Cardiac muscle cell (in vitro differentiated cells and primary cell): ENCODE data around the gene YAP1. TPM values are rescaled to one million over a fixed set of nuclear protein-coding genes. Genes with fewer than 3 reads are reported as not detected.

ENCODE experiments used
- DNase-seq, 2 donors: peaks; one replicate each; pipeline versions ENCODE4 v3.0.0 to v3.0.0-alpha.2; 2010 to 2017; ENCODE audit warnings: low read depth in 1 of 2, low spot score in 1 of 2
- H3K27ac ChIP-seq: fragments of 200-600 bp; sonication (generic); 2 replicates; pipeline ENCODE4 v1.5.1; 2016
- H3K27me3 ChIP-seq: fragments of 200-600 bp; sonication (generic); 2 replicates; pipeline ENCODE4 v1.6.0; 2016; ENCODE audit warnings: control low read depth
- H3K36me3 ChIP-seq: fragments of 200-600 bp; sonication (generic); 2 replicates; pipeline ENCODE4 v1.5.1; 2016; ENCODE audit warnings: control low read depth
- H3K4me1 ChIP-seq: fragments of 200-600 bp; sonication (generic); 2 replicates; pipeline ENCODE4 v1.8.1; 2017; ENCODE audit warnings: low read depth, mild to moderate bottlenecking, mixed run types
- H3K4me3 ChIP-seq: fragments of 200-600 bp; sonication (generic); 2 replicates; pipeline ENCODE4 v1.5.1; 2016; ENCODE audit warnings: mild to moderate bottlenecking
- H3K9me3 ChIP-seq: fragments of 200-600 bp; sonication (generic); 2 replicates; pipeline ENCODE4 v1.5.1; 2017; ENCODE audit warnings: low read depth, mild to moderate bottlenecking, control low read depth
- polyA plus RNA-seq: library from polyadenylated mRNA; unstranded; fragments of >200 nt; fragmentation: Nextera tagmentation; extraction: Ambion mirVana; gene quantifications from 2 replicates; pipeline ENCODE4 v1.2.1, GENCODE V29; 2016
- total RNA-seq: library from RNA; depleted of rRNA; stranded (reverse); fragments of >200 nt; gene quantifications from 2 replicates; pipeline ENCODE4 v1.2.3, GENCODE V29; 2016
- TF ChIP-seq, protein P1 (sequence below): IDR thresholded peaks from 2 replicates; pipeline ENCODE4 v1.5.1; 2012; ENCODE audit warnings: low read depth, mild to moderate bottlenecking, low read length

Gene YAP1
- total and polyA plus RNA-seq, 2 experiments from 2014 or later: 40.8 to 277 TPM

DNA sequence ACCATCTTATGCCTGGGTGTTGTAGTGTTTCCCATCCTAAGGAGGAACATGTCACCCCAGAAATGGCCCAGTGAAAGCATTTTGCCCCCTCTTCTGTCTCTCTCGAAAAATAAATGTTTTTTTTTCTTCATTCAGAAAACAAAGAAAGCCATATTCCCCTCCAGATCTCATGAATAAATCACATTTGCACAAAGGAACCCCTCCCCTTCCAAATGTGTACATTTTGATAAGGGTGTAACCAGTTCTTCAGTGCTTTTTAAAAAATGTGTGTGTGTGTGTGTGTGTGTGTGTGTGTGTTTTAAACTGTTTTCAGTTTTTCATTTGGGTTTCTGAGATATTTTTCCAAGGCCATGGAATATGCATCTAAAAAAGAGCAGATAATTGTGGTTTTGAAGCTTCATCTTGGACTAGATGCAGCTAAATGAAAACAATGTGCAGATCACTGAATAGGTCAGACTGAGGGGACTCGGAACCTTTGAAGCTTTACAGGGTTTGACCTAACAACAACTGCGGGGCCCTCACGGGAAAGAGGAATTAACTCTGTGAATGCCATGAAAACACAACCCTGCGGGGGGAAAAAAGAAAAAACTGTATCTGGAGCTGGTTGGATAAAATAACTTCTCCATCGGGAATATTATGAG is 76.4 kb downstream of the YAP1 start:
- Histone ChIP-seq H3K4me1 (peaks cover 59% of the 10 kb centered on the region), H3K27ac (peak overlapping the region; percentile 88), H3K36me3 (no peaks in the 10 kb centered on the region), H3K4me3 (no peak overlapping the region), H3K27me3 (no peaks in the 10 kb centered on the region), H3K9me3 (no peaks in the 10 kb centered on the region)
- TF ChIP-seq, protein P1, sequence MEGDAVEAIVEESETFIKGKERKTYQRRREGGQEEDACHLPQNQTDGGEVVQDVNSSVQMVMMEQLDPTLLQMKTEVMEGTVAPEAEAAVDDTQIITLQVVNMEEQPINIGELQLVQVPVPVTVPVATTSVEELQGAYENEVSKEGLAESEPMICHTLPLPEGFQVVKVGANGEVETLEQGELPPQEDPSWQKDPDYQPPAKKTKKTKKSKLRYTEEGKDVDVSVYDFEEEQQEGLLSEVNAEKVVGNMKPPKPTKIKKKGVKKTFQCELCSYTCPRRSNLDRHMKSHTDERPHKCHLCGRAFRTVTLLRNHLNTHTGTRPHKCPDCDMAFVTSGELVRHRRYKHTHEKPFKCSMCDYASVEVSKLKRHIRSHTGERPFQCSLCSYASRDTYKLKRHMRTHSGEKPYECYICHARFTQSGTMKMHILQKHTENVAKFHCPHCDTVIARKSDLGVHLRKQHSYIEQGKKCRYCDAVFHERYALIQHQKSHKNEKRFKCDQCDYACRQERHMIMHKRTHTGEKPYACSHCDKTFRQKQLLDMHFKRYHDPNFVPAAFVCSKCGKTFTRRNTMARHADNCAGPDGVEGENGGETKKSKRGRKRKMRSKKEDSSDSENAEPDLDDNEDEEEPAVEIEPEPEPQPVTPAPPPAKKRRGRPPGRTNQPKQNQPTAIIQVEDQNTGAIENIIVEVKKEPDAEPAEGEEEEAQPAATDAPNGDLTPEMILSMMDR: no peak
- peak; percentile 34 to 53 for DNase-seq

DNA sequence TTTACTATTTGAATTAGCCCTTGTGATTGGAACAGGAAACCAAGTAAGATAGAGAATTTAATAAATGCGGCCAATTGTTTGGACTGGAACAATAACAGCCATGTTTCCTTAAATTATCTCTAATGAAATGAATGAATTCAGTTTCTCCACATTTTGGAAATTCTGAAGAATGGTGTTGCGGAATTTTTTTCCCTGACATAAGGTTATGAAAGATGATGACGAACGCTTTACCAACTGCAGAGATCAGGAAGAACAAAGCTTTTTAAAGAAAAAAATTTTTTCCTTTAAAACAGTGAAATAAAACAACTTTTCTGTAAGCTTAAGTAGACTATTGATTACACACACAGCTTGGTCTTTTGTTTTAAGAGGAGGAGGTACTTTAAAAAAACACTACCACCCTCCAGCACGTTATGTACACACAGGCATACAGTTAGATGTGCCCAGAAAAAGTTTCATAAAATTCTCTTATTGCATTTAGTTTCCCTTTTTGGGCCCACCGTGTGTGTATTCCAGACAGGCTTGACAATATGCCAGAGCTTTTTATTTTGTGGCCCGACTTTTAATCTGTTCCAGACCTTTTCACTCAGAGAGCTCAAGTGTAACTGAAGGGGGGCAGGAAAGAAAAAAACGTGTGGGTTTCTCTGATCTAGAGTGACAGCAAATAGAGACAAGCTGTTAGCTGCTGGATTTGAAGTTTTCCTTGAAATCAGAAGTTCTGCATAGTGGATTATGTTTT is 77.3 kb downstream of the YAP1 start:
- no peaks in the 10 kb centered on the region for H3K36me3 ChIP-seq
- H3K4me1 ChIP-seq: peaks cover 68% of the 10 kb centered on the region
- H3K27ac ChIP-seq: peak overlapping the region; percentile 88
- peak overlapping the region; percentile 0 for H3K4me3 ChIP-seq
- TF ChIP-seq, protein P1: no peak
- DNase-seq: peak; percentile 23 to 71
- H3K27me3 ChIP-seq: no peaks in the 10 kb centered on the region
- H3K9me3 ChIP-seq: no peaks in the 10 kb centered on the region

DNA sequence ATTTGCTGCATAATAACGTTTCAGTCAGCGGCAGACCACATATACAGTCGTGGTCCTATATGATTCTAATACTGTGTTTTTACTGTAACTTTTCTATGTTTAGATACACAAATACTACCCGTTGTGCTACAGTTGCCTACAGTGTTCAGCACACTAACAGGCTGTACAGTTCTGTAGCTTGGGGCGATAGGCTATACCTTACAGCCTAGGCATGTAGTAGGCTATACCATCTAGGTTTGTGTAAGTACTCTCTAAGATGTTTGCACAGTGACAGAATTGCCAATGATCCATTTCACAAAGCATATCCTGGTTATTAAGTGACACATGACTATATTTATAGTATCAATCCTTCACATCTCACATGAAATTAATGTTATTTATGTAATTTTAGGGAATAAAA is 78.2 kb downstream of the YAP1 start:
- H3K4me1 ChIP-seq: peaks cover 77% of the 10 kb centered on the region
- TF ChIP-seq, protein P1: no peak
- H3K27ac ChIP-seq: peak overlapping the region; percentile 88

DNA sequence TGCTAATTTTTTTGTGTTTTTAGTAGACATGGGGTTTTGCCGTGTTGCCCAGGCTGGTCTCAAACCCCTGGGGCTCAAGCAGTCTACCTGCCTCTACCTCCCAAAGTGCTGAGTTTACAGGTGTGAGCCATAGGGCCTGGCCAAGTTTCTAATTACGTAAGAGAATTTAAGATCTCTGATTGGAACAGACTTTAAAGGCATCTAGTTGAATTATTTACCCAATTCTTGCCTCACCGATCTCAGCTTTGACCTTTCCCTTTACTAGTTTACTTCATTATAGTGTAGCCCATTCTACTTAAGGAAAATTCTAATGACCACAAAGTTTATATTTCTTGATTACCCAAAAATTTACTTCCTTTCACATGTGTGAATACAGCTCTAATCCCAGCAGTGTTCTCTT is 81.6 kb downstream of the YAP1 start:
- Histone ChIP-seq H3K4me1 (peaks cover 60% of the 10 kb centered on the region), H3K4me3 (no peak overlapping the region), H3K27ac (peak overlapping the region; percentile 88), H3K36me3 (no peaks in the 10 kb centered on the region), H3K9me3 (no peaks in the 10 kb centered on the region), H3K27me3 (no peaks in the 10 kb centered on the region)
- DNase-seq: no peak
- TF ChIP-seq, protein P1: no peak

More for the DNA sequence above, 78.2 kb downstream of the YAP1 start:
- Histone ChIP-seq H3K27me3 (no peaks in the 10 kb centered on the region), H3K9me3 (no peaks in the 10 kb centered on the region), H3K36me3 (no peaks in the 10 kb centered on the region), H3K4me3 (no peak overlapping the region)
- peak in 1 of 2 donors; percentile 29 for DNase-seq

DNA sequence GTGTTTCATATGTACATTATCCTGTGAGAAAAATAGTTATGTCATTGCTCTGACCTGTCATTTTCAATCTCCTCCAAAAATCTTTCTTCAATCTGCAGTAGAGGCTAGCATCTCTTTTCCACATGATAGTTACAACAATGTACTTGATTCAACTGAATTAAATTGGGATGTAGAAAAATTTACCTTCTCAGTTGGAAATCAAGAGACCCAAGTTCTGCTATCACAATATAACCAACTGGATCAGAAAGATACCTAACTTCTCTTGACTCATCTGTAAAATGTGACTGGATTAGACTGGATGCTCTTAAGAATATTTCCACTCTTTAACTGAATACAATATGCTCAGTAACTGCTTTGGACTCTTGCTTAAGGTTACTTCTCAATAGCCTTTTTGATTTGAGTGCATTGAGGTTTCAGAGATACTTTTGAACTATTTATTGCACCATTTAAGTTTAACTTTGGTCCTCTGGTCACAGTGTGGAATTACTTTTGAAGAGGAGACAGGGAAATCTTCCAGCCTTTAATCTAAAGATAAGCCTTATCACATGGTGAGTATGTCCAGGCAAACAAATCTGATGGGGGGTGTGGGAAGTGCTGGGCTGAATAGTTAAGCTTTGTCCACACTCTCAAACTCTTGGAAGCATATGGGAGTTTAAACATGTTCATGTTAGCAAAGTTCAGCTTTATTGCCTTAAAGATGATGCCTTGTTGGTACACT is 82.3 kb downstream of the YAP1 start:
- no peaks in the 10 kb centered on the region for H3K9me3 ChIP-seq
- H3K4me3 ChIP-seq: no peak overlapping the region
- H3K27ac ChIP-seq: peak overlapping the region; percentile 88
- H3K4me1 ChIP-seq: peaks cover 60% of the 10 kb centered on the region
- DNase-seq: peak; percentile 11 to 44
- H3K27me3 ChIP-seq: no peaks in the 10 kb centered on the region
- TF ChIP-seq, protein P1: no peak
- H3K36me3 ChIP-seq: no peaks in the 10 kb centered on the region
